ENCODE measurements around the gene DNTT.

The DNTT gene

GRCh38 chr10:96324447-96324846, 20.2 kb downstream of the DNTT start:
- TF ChIP-seq, protein P1, sequence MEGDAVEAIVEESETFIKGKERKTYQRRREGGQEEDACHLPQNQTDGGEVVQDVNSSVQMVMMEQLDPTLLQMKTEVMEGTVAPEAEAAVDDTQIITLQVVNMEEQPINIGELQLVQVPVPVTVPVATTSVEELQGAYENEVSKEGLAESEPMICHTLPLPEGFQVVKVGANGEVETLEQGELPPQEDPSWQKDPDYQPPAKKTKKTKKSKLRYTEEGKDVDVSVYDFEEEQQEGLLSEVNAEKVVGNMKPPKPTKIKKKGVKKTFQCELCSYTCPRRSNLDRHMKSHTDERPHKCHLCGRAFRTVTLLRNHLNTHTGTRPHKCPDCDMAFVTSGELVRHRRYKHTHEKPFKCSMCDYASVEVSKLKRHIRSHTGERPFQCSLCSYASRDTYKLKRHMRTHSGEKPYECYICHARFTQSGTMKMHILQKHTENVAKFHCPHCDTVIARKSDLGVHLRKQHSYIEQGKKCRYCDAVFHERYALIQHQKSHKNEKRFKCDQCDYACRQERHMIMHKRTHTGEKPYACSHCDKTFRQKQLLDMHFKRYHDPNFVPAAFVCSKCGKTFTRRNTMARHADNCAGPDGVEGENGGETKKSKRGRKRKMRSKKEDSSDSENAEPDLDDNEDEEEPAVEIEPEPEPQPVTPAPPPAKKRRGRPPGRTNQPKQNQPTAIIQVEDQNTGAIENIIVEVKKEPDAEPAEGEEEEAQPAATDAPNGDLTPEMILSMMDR (IDR thresholded peaks at IDR 0.05; ENCODE audit: low read depth, low read length) = no peak
- no peak overlapping the region for H3K4me3 ChIP-seq (ENCODE audit: low read depth, low read length)

DNA sequence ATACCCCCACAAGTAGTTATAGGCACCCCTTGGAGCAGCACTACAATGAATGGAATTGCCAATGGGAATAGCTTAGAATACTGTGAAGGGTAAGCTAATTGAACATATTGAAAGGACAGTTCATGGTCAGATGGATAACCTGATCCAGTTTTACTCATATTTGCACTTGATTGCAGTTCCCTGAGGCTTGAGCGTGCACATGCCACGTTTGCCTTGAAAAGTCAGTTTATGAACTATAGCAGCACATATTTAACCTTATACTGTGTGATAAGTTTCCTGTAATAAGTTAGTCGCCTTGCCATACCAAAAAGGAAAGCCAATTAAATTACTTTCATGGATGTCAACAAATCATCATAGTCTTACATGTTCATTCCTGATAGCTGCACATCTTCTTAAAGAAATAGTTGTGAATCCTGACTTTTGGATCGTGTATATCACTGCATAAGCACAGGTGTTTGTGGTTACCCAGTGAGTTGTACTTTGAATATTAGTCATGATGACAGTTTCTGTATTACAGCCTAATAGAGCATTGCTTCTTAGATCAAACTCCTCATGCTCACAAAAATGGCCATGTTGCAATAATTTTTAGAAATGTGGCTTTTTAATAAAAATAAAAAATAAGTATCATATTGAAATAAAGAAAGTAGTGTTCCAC, 21.6 kb downstream of the DNTT start:
- H3K4me3 ChIP-seq (ENCODE audit: low read depth, low read length) = no peak overlapping the region
- TF ChIP-seq, protein P1 (IDR thresholded peaks at IDR 0.05; ENCODE audit: low read depth, low read length) = no peak

DNA sequence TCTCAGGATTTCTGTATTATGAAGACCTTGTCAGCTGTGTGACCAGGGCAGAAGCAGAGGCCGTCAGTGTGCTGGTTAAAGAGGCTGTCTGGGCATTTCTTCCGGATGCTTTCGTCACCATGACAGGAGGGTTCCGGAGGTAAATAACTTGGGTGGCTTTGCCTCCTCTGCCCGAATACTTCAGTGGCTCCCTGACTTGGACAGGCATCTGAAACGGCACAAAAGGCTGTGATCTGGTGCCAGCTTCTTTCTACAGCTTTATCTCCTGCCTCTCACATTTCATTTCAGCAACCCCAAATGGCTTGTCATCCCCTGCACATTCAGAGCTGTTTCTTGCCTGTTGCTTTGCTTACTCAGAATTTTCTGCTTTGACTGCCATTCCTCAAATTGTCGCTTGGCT, 23.2 kb downstream of the DNTT start:
- TF ChIP-seq, protein P1 (IDR thresholded peaks at IDR 0.05; ENCODE audit: low read depth, low read length) = no peak
- H3K4me3 ChIP-seq (ENCODE audit: low read depth, low read length) = no peak overlapping the region

GRCh38 chr10:96333101-96333500, 28.9 kb downstream of the DNTT start:
- H3K4me3 ChIP-seq (ENCODE audit: low read depth, low read length) = no peak overlapping the region
- TF ChIP-seq, protein P1 (IDR thresholded peaks at IDR 0.05; ENCODE audit: low read depth, low read length) = no peak

DNA sequence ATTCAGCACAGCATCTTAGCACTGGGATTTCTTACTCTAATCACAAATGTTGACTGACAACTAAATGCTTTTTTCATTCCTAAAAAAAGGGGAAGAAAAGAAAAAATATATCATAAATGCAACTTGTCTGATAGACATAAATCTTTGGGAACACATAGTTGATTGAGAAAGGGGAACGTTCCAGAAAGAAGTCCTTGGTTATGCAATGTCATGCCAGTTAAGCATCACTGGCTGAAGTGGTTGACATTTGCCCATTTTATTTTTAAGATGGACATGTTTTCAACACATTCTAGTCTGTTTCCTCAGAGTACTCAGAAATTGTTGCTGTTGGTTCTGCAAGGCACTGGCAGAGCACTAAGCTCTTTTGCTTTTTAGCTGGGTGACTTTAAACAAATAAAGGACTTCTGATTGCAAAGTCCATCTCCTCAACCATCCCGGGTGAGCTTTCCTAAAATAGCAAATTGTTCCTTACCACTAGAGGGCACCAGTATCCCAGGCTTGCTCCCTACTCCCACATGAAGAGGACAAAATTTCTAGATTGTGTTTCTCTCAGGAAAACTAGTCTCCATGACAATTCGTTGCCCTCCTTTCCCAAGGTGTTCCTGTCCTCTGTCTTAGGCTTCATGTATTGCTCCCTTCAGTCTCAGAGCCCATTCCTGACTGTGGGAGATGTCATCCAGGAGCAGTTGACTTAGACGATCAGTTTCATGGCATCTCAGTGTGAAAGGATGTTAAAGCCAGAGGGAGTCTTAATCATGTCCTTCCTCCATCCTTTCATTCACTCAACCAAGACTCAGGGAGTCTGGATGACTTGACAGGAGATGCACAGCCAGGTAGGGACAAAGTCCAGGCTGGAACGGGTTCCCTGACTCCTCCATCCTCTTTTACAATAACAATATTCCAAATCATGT, 30.6 kb downstream of the DNTT start:
- no peak overlapping the region for H3K4me3 ChIP-seq (ENCODE audit: low read depth, low read length)
- TF ChIP-seq, protein P1 (IDR thresholded peaks at IDR 0.05; ENCODE audit: low read depth, low read length) = peak; percentile 78

- TF ChIP-seq, protein P1 (IDR thresholded peaks at IDR 0.05; ENCODE audit: low read depth, low read length) = no peak
Observed at GRCh38 chr10:96337106-96337505, 32.9 kb downstream of the DNTT start.

More at GRCh38 chr10:96337106-96337505, 32.9 kb downstream of the DNTT start:
- no peak overlapping the region for H3K4me3 ChIP-seq (ENCODE audit: low read depth, low read length)
